Ishikawa (cell line): ENCODE measurements around the gene SLC35B1.

Experiments
- CEBPB ChIP-seq: IDR thresholded peaks from 2 replicates; pipeline ENCODE4 v1.6.1; 2012
- CREB1 ChIP-seq: IDR thresholded peaks from 2 replicates; pipeline ENCODE4 v1.6.1; 2012; ENCODE audit warnings: low read depth
- EGR1 ChIP-seq: IDR thresholded peaks from 2 replicates; pipeline ENCODE4 v1.6.1; 2012
- EP300 ChIP-seq: IDR thresholded peaks from 2 replicates; pipeline ENCODE4 v1.6.1; 2012; ENCODE audit warnings: borderline replicate concordance
- FOXM1 ChIP-seq: IDR thresholded peaks from 2 replicates; pipeline ENCODE4 v1.6.1; 2012; ENCODE audit warnings: low read depth, borderline replicate concordance
- NFIC ChIP-seq: IDR thresholded peaks from 2 replicates; pipeline ENCODE4 v1.6.1; 2012
- RAD21 ChIP-seq: IDR thresholded peaks from 2 replicates; pipeline ENCODE4 v1.6.1; 2012; ENCODE audit warnings: low read depth
- TAF1 ChIP-seq: IDR thresholded peaks from 2 replicates; pipeline ENCODE4 v1.6.1; 2012; ENCODE audit warnings: low read depth, mild to moderate bottlenecking
- TCF12 ChIP-seq: IDR thresholded peaks from 2 replicates; pipeline ENCODE4 v1.6.1; 2012; ENCODE audit warnings: low read depth
- TEAD4 ChIP-seq: IDR thresholded peaks from 2 replicates; pipeline ENCODE4 v1.6.1; 2012
- USF1 ChIP-seq: IDR thresholded peaks from 2 replicates; pipeline ENCODE4 v1.6.1; 2012
- YY1 ChIP-seq: IDR thresholded peaks from 2 replicates; pipeline ENCODE4 v1.6.1; 2012; ENCODE audit warnings: low read depth
- ZBTB7A ChIP-seq: IDR thresholded peaks from 2 replicates; pipeline ENCODE4 v1.6.1; 2012; ENCODE audit warnings: low read depth
- TF ChIP-seq, protein P1 (sequence below): IDR thresholded peaks from 2 replicates; pipeline ENCODE4 v1.6.1; 2012; ENCODE audit warnings: low read depth, mild to moderate bottlenecking
- TF ChIP-seq, protein P2 (sequence below): IDR thresholded peaks from 2 replicates; pipeline ENCODE4 v1.6.1; 2012

The SLC35B1 gene

GRCh38 chr17:49680314-49680713, 27.4 kb downstream of the SLC35B1 start:
- TF ChIP-seq, protein P1, sequence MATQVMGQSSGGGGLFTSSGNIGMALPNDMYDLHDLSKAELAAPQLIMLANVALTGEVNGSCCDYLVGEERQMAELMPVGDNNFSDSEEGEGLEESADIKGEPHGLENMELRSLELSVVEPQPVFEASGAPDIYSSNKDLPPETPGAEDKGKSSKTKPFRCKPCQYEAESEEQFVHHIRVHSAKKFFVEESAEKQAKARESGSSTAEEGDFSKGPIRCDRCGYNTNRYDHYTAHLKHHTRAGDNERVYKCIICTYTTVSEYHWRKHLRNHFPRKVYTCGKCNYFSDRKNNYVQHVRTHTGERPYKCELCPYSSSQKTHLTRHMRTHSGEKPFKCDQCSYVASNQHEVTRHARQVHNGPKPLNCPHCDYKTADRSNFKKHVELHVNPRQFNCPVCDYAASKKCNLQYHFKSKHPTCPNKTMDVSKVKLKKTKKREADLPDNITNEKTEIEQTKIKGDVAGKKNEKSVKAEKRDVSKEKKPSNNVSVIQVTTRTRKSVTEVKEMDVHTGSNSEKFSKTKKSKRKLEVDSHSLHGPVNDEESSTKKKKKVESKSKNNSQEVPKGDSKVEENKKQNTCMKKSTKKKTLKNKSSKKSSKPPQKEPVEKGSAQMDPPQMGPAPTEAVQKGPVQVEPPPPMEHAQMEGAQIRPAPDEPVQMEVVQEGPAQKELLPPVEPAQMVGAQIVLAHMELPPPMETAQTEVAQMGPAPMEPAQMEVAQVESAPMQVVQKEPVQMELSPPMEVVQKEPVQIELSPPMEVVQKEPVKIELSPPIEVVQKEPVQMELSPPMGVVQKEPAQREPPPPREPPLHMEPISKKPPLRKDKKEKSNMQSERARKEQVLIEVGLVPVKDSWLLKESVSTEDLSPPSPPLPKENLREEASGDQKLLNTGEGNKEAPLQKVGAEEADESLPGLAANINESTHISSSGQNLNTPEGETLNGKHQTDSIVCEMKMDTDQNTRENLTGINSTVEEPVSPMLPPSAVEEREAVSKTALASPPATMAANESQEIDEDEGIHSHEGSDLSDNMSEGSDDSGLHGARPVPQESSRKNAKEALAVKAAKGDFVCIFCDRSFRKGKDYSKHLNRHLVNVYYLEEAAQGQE, result no peak
- TF ChIP-seq RAD21 (no peak), USF1 (no peak), CEBPB (no peak), NFIC (no peak), EGR1 (no peak), TCF12 (no peak), TAF1 (no peak), CREB1 (no peak), TEAD4 (no peak)
- TF ChIP-seq, protein P2, sequence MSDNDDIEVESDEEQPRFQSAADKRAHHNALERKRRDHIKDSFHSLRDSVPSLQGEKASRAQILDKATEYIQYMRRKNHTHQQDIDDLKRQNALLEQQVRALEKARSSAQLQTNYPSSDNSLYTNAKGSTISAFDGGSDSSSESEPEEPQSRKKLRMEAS, result no peak

- TF ChIP-seq, protein P1, result no peak
- 0 out of 2 replicates have a peak, but pooled peaks have one; percentile 10 for TF ChIP-seq NFIC
- TF ChIP-seq TAF1, result peak; percentile 31; the same call in 1 of the 2 replicates
- no peak for TF ChIP-seq FOXM1
- peak; percentile 72 for TF ChIP-seq CREB1
- no peak for TF ChIP-seq CEBPB
- TF ChIP-seq, protein P2, result peak; percentile 100
- no peak for TF ChIP-seq EP300
- TF ChIP-seq USF1, result no peak
- no peak for TF ChIP-seq TEAD4
- TF ChIP-seq TCF12, result peak; percentile 50; the same call in 1 of the 2 replicates
- no peak for TF ChIP-seq EGR1
- TF ChIP-seq ZBTB7A, result peak; percentile 86; the same call in 1 of the 2 replicates
- TF ChIP-seq YY1, result no peak
- no peak for TF ChIP-seq RAD21
These were observed 29.6 kb downstream of the SLC35B1 start, which contains the start of gene SPOP for GRCh38 chr17:49677933-49678847. Gene SPOP, minus strand, starts transcription at chr17:49678097. Its CDS starts 55,287 bp downstream, at chr17:49622810.

- TF ChIP-seq TAF1 (peak; percentile 45), EGR1 (no peak), USF1 (no peak), EP300 (no peak)
- TF ChIP-seq, protein P2, result peak; percentile 60; the same call in 1 of the 2 replicates
These were observed 30.4 kb downstream of the SLC35B1 start for GRCh38 chr17:49677134-49677932.

- TF ChIP-seq EP300, result no peak
- TF ChIP-seq, protein P2, result no peak
- no peak for TF ChIP-seq FOXM1
- TF ChIP-seq CEBPB, result no peak
- TF ChIP-seq, protein P1, result no peak
- TF ChIP-seq TCF12, result no peak
- no peak for TF ChIP-seq TAF1
- no peak for TF ChIP-seq NFIC
- no peak for TF ChIP-seq RAD21
- no peak for TF ChIP-seq ZBTB7A
These were observed 31.4 kb downstream of the SLC35B1 start for GRCh38 chr17:49676276-49676868.
